GM18519 (cell line): ENCODE results near the gene CRYBB3.
"Not testable (repeated sequence)": the region's sequence is repeated elsewhere in the genome, so short reads cannot be mapped to it uniquely, and the experiment has no call there.

Experiments used
- ATAC-seq: cut with Tn5 transposase; IDR thresholded peaks from one replicate; pipeline ENCODE4 v1.9.1; 2021; ENCODE audit warnings: mild to moderate bottlenecking, moderate library complexity; ENCODE audit not compliant: unreplicated experiment, low FRiP score

Gene CRYBB3

GRCh38 chr22:25204547-25204946, 4.9 kb downstream of the CRYBB3 start:
- ATAC-seq: not testable (repeated sequence)

DNA sequence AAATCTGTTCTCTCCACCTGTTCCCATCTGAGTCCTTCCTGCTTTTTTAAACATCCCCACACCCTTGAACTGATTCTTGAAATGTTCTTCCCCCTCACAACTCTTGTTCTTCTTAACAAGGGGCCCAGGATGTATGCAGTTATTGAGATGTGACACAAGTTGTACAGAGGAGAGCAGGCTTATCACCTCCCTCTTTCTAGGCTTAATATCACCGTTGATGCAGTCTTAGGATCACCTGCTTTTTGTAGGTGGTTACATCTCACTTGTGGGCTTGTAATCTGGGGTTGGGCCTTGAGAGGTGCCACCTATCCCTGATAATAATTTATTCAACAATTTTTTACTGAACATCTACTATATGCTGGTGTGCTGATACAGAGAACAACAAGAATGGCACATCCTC, 6.2 kb downstream of the CRYBB3 start:
- no peak for ATAC-seq

GRCh38 chr22:25206998-25207397, 7.3 kb downstream of the CRYBB3 start:
- ATAC-seq: no peak

- ATAC-seq: no peak
These were observed 8.0 kb downstream of the CRYBB3 start for GRCh38 chr22:25207553-25208157.

DNA sequence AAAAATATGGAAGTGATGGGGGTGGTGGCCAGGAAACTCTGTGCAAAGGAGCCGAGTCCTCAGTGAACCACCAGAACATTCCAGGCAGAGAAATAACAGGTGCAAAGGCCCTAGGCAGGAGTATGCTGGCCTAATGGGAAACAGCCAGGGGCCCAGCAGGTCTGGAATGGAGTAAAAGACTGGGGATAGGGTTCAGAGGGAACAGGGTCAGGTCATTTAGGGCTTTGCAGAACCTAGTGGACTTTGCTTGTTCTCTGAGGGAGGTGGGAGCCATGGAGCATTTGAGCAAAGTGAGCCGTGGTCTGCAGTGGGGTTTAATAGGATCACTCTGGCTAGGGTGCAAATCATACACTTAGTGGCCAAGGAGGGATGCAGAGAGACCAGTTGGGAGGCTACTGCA, 8.7 kb downstream of the CRYBB3 start:
- ATAC-seq: no peak

DNA sequence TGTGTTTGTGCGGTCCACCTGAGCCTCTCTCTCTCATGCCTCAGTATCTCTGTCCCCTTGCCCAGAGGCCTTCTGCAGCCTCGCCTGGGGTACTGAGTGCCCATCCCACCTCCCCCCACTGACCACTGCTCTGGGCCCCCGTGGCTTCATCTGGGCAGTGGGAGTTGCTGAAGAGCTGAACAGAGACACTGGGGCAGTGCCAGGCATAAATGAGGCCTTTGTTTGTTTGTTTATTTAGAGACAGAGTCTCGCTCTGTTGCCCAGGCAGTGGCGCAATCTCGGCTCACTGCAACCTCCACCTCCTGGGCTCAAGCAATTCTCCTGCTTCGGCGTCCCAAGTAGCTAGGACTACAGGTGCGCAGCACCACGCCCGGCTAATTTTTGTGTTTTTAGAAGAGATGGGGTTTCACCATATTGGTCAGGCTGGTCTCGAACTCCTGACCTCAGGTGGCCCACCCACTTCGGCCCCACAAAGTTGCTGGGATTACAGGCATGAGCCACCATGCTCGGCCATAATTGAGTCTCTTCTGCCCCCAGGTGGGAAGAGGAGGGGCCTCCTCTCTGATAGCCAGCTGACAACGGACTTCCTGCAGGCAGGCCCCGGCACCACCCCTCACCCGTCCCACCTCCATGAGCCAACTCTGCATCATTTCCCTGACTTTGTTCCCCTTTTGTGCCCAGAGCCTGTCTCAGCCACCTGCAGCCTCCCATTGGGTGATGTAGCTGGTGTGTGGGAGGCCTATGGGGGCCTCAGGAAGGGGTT, 9.3 kb downstream of the CRYBB3 start:
- no peak for ATAC-seq

- ATAC-seq: no peak
These were observed 11.1 kb downstream of the CRYBB3 start for GRCh38 chr22:25210793-25211192.

- ATAC-seq: no peak
These were observed 12.7 kb downstream of the CRYBB3 start for GRCh38 chr22:25212337-25212736.

DNA sequence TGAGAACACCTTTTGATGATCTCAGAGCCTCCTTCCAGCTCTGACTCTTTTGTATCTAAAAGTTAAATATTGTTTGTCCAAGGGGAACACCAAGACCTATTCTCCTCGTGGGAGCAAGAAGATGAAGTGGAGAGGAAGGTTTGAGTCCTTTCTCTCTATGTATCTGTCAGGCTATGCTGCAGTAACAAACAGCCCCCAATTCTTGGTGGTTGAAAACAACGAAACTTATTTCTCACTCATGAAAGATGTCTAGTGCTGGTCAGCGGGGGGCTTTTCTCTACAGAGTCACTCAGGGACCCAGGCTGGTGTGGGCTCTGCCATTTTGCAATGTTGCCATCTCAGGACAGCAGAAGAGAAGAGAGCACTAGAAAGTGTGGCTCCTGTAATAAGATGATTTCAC, 13.6 kb downstream of the CRYBB3 start:
- no peak for ATAC-seq

DNA sequence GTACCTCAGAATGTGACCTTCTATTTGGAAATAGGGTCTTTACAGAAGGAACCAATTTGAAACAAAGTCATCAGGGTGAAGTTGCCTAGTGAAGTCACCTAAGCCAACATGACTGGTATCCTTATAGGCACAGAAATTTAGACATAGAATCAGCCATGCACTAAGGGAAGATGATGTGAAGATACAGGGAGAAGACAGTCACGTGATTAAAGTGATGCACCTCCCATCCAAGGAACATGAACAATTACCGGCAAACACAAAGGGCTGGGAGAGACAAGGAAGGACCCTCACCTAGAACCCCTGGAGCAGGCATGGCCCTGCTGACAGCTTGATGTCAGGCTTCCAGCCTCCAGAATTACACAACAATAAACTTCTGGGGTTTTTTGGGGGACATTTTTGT, 16.6 kb downstream of the CRYBB3 start:
- ATAC-seq: no peak

DNA sequence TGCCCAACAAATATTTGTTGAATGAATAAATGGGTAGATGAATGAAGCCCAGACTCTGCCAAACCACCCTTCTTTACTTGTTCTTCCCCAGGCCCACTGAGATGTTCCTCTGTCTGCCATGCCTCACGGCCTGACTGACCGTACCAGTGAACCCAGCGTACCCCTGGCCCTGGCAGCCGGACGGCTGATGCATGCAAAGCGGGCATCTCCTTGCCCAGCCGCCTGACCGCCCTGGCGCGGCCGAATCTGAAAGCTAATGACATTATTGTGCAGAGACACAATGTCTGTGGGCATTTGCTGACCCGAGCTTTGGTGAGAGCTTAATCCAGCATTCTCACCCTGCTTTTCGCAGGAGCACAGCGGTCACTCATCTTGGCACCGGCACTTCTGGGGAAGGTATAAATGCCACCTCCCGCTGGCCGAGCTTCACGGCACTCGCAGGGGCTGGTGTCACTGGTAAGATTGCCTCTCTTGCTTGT, 19.6 kb downstream of the CRYBB3 start, which contains the start of gene CRYBB2:
TSS of gene CRYBB2 (plus strand) at position 429 of the 479 bp plus-strand sequence. CDS start 1,791 bp downstream, outside the sequence.
- no peak for ATAC-seq

- ATAC-seq: no peak
These were observed 20.3 kb downstream of the CRYBB3 start for GRCh38 chr22:25219948-25220442.

DNA sequence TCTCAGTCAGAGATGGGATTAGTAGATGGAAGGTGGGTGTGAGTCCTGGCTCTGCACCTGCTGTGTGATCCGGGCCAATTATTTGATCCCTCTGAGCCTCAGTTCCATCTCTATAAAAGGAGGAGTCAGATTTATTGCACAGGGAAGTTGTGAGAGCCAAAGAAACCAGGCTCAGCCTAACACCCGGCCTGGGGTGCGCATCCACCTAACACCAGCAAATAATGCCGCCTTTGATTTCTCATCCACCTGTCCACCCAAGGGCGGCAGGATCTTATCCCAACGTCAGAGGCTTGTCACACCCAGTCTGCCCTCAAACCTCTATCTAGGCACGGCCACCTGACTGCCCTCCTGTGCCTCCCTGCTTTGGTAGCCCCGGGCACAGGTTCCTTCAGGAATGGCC, 22.1 kb downstream of the CRYBB3 start:
- ATAC-seq: no peak

GRCh38 chr22:25223269-25223850, 23.7 kb downstream of the CRYBB3 start:
- ATAC-seq: no peak

DNA sequence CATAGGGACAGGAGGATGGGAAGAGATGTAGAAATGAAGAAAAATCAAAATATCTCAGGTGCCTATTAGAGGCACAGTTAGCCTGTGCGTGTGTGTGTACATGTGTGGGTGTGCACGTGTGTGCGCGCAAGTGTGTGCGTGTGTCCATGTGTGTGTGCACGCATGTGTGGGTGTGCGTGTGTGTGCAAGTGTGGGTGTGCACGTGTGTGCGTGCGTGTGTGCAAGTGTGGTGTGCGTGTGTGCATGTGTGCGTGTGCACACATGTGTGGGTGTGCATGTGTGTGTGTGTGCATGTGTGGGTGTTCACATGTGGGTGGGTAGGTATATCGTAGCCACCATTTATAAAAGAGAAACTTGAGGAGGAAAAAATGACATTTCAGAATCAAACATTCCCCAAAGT, 29.2 kb downstream of the CRYBB3 start:
- no peak for ATAC-seq

- not testable (repeated sequence) for ATAC-seq
These were observed 31.1 kb downstream of the CRYBB3 start for GRCh38 chr22:25230760-25231159.

DNA sequence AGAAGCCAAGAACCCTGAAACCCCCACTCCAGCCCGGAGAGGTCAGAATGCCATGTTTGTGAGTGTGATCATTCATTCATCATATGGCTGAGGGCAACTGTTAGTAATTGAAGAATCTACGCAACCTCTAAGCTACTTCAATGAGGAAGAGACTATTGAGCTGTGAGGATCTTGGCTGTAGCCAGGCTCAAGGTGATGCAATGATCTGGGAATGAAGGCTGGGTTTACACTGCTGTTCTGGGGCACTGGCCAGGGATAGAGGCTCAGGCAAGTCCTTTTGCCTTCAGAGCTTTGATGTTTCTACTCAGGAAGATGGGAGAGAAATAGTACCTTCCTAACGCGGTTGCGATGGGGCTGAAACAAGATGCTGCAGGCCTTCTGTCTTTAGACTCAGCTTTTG, 32.6 kb downstream of the CRYBB3 start:
- ATAC-seq: no peak

- ATAC-seq: not testable (repeated sequence)
These were observed 34.0 kb downstream of the CRYBB3 start for GRCh38 chr22:25233706-25234105.

- peak; percentile 44 for ATAC-seq
These were observed 36.1 kb downstream of the CRYBB3 start for GRCh38 chr22:25235547-25236290.

DNA sequence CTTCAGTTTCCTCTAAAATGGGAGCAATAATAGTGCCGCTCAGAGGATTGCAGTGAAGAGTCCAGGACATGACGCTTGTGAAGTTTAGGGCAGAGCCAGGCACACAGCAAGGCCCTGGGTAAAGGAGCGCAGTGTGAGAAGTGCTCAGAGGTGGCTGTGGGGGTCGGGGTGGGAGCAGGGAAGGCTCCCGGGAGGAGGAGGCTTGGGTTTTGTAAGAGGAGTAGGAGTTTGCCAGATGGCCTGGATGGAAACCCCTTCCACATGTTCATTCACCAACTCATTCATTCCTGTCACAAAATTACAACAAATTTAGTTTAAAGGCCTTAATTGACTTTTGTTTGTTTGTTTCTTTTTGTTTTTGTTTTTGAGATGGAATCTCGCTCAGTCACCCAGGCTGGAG, 36.8 kb downstream of the CRYBB3 start:
- ATAC-seq: no peak

DNA sequence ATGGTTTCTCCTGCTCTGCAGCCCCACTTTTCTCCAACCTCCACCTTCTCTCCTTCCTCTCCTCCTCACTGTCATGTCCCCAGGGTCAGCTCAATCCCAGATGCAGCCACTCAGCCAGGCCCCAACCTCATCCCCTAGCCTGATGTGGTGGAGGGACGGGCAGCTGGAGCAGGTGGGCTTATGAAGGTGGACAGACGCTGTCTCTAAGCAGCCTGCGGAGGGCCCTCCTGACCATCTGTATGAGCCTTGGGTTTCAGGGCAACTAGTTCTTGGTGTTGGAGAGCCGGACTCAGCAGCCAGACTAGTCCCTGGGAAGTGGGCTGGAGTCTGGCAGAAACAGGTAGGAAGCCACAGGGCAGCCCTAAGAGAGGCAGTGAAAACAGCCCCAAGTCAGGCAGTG, 37.8 kb downstream of the CRYBB3 start:
- no peak for ATAC-seq
